AG04450 (cell line): ENCODE measurements around the gene SMARCA2. TPM values are rescaled to one million over a fixed set of nuclear protein-coding genes. Genes with fewer than 3 reads are reported as not detected.

ENCODE experiments used
- CTCF ChIA-PET: fragments of 300-600, 350-600 bp; formaldehyde crosslinking; extraction: SDS; loops from one replicate; lab custom pipeline; 2022; ENCODE audit warnings: antibody characterized with exemption, inconsistent platforms; lab: Charles Lee
- POLR2A ChIA-PET: fragments of 350-600 bp; formaldehyde crosslinking; extraction: SDS; loops from one replicate; lab custom pipeline; 2021; ENCODE audit warnings: antibody characterized with exemption, inconsistent platforms; lab: Yijun Ruan, JAX
- DNase-seq: peaks from one replicate; pipeline ENCODE4 v3.0.0-alpha.2; 2011; ENCODE audit warnings: low read depth, low spot score
- H3K27ac ChIP-seq: one replicate; pipeline ENCODE4 v1.5.1; 2012; ENCODE audit warnings: low read depth, low read length, control low read depth
- H3K27me3 ChIP-seq: one replicate; pipeline ENCODE4 v1.6.0; 2012; ENCODE audit warnings: low read length; ENCODE audit not compliant: control insufficient read depth, insufficient read depth
- H3K4me3 ChIP-seq: 2 replicates; pipeline ENCODE4 v1.5.1; 2011; ENCODE audit warnings: mild to moderate bottlenecking, low read depth, low read length, control low read depth
- H3K9me3 ChIP-seq: 2 replicates; pipeline ENCODE4 v1.5.1; 2012; ENCODE audit warnings: low read length; ENCODE audit not compliant: control insufficient read depth, insufficient read depth
- CTCF ChIP-seq: IDR thresholded peaks from 2 replicates; pipeline ENCODE4 v1.5.1; 2011; ENCODE audit warnings: low read depth, low read length, control low read depth, inconsistent platforms
- polyA plus RNA-seq: library from polyadenylated mRNA; depleted of rRNA; stranded (reverse); fragments of >200 nt; gene quantifications from 2 replicates; pipeline ENCODE4 v1.2.3, GENCODE V29; 2011

Gene SMARCA2
- polyA plus RNA-seq, 1 experiment: 51.2 TPM

- ChIA-PET POLR2A (no interaction called here), CTCF (interaction anchor here (1.0 to 2.7 kb wide), 2 partner anchors 15 to 19 kb away, joined by 3 to 13 read pairs; no protein-coding TSS in a partner anchor)
- no peak overlapping the region for H3K27ac ChIP-seq
- no peak for TF ChIP-seq CTCF
- H3K4me3 ChIP-seq: no peak overlapping the region
- no peaks in the 10 kb centered on the region for H3K27me3 ChIP-seq
- no peak for DNase-seq
- no peaks in the 10 kb centered on the region for H3K9me3 ChIP-seq
Measured at GRCh38 chr9:2085716-2086115, 70.6 kb downstream of the SMARCA2 start.

- ChIA-PET POLR2A (no interaction called here), CTCF (interaction anchor here (1.0 to 2.7 kb wide), 3 partner anchors 16 to 28 kb away, joined by 3 to 13 read pairs (median 9); no protein-coding TSS in a partner anchor)
- no peaks in the 10 kb centered on the region for H3K9me3 ChIP-seq
Measured at GRCh38 chr9:2086116-2086515, 71.0 kb downstream of the SMARCA2 start.

GRCh38 chr9:2086971-2087370, 71.8 kb downstream of the SMARCA2 start:
- no peak for TF ChIP-seq CTCF
- no peaks in the 10 kb centered on the region for H3K27me3 ChIP-seq
- DNase-seq: no peak
- CTCF ChIA-PET: interaction anchor here (0.6 to 2.7 kb wide), 23 partner anchors 9 to 986 kb away, joined by 3 to 28 read pairs (median 5); partner anchors contain the start of gene SMARCA2
- H3K9me3 ChIP-seq: no peaks in the 10 kb centered on the region
- no peak overlapping the region for H3K27ac ChIP-seq
- H3K4me3 ChIP-seq: no peak overlapping the region
- POLR2A ChIA-PET: no interaction called here

More at GRCh38 chr9:2086116-2086515, 71.0 kb downstream of the SMARCA2 start:
- no peak overlapping the region for H3K4me3 ChIP-seq
- no peak for TF ChIP-seq CTCF
- DNase-seq: no peak
- no peak overlapping the region for H3K27ac ChIP-seq
- H3K27me3 ChIP-seq: no peaks in the 10 kb centered on the region

- Histone ChIP-seq H3K4me3 (no peak overlapping the region), H3K9me3 (no peaks in the 10 kb centered on the region), H3K27me3 (no peaks in the 10 kb centered on the region), H3K27ac (no peak overlapping the region)
- peak; percentile 68 for TF ChIP-seq CTCF
- ChIA-PET CTCF (interaction anchor here (0.6 to 2.7 kb wide), 23 partner anchors 10 to 987 kb away, joined by 3 to 28 read pairs (median 5); partner anchors contain the start of gene SMARCA2), POLR2A (no interaction called here)
- no peak for DNase-seq
Measured at GRCh38 chr9:2087500-2088313, 72.6 kb downstream of the SMARCA2 start.
